Activated T-helper 1 cell treated with anti-CD3 and anti-CD28 coated beads, Interleukin-12 subunit alpha, Interleukin-12 subunit beta, Interleukin-2, Interleukin-4 antibody, amounts not matched to agents 30 ng/mL and 10 ng/mL and 1 ng/mL, durations not matched to agents 14 hours and 24 hours and 36 hours (primary cell): ENCODE measurements around the gene TLE5. TPM values are rescaled to one million over a fixed set of nuclear protein-coding genes. Genes with fewer than 3 reads are reported as not detected.

Source experiments
- DNase-seq: peaks from one replicate; pipeline ENCODE4 v3.0.0; 2021; ENCODE audit warnings: low spot score
- H3K27ac Mint-ChIP-seq: one replicate; pipeline ENCODE4 v1.8.0; 2021; ENCODE audit warnings: mild to moderate bottlenecking, mixed read lengths
- H3K27me3 Mint-ChIP-seq: one replicate; pipeline ENCODE4 v1.8.0; 2022; ENCODE audit warnings: mild to moderate bottlenecking, moderate library complexity, mixed read lengths; ENCODE audit not compliant: insufficient read depth
- H3K36me3 Mint-ChIP-seq: one replicate; pipeline ENCODE4 v1.8.0; 2021; ENCODE audit warnings: low read depth, mixed read lengths
- H3K4me1 Mint-ChIP-seq: one replicate; pipeline ENCODE4 v1.8.0; 2021; ENCODE audit warnings: low read depth, mixed read lengths
- H3K4me3 Mint-ChIP-seq: one replicate; pipeline ENCODE4 v1.8.0; 2021; ENCODE audit warnings: mild to moderate bottlenecking, moderate library complexity, mixed read lengths
- H3K9me3 Mint-ChIP-seq: one replicate; pipeline ENCODE4 v1.8.0; 2021; ENCODE audit warnings: mixed read lengths
- intact Hi-C: fragments of 100-400 bp; cut with micrococcal nuclease; formaldehyde crosslinking; loops from one replicate; pipeline ENCODE4 v1.15.1; 2024
- total RNA-seq: library from RNA; stranded (reverse); gene quantifications from 2 replicates; pipeline ENCODE4 v1.2.3, GENCODE V29; 2022

TLE5 gene
- total RNA-seq, 1 donor from 2014 or later, result 399 TPM

DNA sequence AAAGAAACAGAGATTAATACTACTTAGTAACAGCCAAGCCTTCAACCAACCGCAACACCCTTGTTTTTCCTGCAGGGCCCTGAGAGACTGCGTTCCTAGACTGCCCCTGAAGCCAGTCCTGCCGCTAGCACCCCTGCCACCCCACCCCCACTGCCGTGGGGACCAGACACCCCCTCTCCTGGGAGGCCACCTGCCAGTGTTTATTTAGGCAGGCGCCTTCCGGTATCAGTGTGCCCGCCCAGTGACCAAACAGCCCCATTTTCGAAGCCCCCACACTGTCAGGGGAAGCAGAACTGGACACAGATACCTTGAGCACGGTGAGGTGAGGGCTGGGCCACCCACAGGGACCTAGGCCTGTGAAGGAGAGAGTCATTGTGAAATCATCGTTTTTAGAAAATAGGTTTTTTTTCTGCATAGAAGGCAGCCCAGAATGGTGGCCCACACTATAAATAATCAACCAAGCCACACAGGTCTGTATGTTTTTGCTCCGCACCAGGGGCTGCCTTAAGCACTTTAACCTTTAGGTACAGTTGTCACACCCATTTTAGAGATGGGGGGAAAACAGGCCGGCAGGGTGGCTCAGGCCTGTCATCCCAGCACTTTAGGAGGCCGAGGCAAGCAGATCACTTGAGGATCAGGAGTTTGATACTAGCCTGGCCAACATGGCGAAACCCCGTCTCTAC lies 3.5 kb upstream of the TLE5 start:
- Mint-ChIP-seq H3K4me3 (no peak overlapping the region), H3K4me1 (peaks cover 11% of the 10 kb centered on the region), H3K27me3 (no peaks in the 10 kb centered on the region), H3K36me3 (peaks cover 2% of the 10 kb centered on the region), H3K9me3 (no peaks in the 10 kb centered on the region), H3K27ac (no peak overlapping the region)
- intact Hi-C loops, result no loop called here
- no peak for DNase-seq

DNA sequence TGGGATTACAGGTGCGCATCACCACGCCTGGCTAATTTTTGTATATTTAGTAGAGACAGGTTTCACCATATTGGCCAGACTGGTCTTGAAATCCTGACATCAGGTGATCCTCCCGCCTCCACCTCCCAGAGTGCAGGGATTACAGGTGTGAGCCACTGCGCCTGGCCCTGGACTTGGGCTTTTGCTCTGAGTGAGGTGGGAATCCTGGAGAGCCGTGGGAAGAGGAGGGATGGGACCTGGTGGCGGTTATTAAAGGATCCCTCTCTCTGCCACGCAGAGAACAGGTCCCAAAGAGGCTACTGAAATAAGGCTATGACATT lies 1.7 kb upstream of the TLE5 start:
- Mint-ChIP-seq H3K27ac (no peak overlapping the region), H3K9me3 (no peaks in the 10 kb centered on the region), H3K4me1 (peaks cover 20% of the 10 kb centered on the region), H3K27me3 (no peaks in the 10 kb centered on the region), H3K4me3 (peak overlapping the region; percentile 91), H3K36me3 (peaks cover 14% of the 10 kb centered on the region)
- DNase-seq, result no peak
- intact Hi-C loops, result loop anchor here (5.0 kb wide), 1 partner anchor 113 kb away; the partner anchor contains the start of gene S1PR4

DNA sequence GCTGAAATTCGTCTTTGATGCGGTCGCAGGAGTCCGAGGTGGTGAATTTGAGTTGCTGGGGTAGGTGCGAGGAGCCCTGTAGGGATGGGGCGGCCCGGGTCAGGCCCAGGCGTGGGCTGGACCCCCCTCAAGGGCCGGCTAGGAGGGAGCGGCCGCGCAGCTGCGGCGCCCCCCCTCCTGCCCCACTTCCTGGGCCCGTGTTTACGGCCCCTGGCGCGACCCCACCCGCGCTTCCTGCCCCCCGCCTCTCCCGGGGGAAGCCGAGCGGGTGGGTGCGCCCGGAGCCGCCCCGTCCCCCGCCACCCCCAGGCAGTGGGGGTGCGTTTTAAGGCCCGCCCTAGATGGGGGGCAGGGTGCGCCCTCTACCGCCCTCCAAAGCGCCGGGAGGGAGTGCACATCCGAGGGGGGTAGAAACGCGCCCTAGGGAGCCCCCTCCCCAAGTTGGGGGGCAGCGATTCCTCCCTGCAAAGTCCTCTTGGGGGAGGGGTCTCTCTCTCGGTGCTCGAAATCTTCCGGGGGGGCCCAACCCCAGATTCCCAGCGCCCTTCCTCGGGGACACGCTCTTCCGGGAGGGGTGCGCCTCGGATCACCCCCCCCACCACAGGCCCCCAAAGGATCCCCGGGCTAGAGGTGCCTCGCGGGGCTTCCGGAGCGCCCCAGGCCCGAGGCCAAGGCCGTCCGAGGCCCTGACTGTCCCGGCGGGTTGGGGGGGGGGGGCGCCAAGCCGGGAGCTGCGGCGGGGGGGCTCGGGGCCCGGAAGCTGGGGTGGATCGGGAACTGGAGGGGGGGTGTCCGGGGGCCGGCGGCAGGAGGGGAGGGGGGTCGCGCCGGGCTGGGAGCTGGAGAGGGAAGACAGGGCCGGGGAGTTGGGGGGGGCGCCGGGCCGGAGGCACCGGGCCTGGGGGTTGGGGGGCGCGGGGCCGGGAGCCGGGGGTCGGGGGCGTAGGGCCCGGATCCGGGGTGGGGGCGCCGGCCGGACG lies 823 bp downstream of the TLE5 start:
- no peaks in the 10 kb centered on the region for H3K9me3 Mint-ChIP-seq
- H3K36me3 Mint-ChIP-seq, result peaks cover 31% of the 10 kb centered on the region
- peaks cover 20% of the 10 kb centered on the region for H3K4me1 Mint-ChIP-seq
- DNase-seq, result peak; percentile 57
- intact Hi-C loops, result loop anchor here (1.0 to 5.0 kb wide), 5 partner anchors 15 to 116 kb away; partner anchors contain the start of gene S1PR4
- peak overlapping the region; percentile 94 for H3K27ac Mint-ChIP-seq
- peak overlapping the region; percentile 92 for H3K4me3 Mint-ChIP-seq
- no peaks in the 10 kb centered on the region for H3K27me3 Mint-ChIP-seq

DNA sequence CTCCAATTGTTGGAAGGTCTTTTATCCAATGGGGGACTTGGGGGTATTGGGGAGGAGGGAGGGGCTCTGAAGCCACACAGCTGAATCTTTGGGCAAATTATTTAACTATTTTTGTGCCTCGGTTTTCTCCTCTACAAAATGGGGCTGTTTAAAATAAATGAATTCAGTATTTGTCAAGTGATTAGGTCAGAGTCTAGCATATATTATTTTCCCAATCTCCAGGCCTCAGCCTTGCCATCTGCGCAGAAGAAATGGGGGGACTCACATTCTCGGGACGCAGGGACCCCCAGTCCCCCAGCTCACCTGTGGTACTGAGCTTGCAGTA lies 1.5 kb downstream of the TLE5 start:
- Mint-ChIP-seq H3K4me3 (peak overlapping the region; percentile 92), H3K36me3 (peaks cover 31% of the 10 kb centered on the region), H3K4me1 (peaks cover 20% of the 10 kb centered on the region), H3K9me3 (no peaks in the 10 kb centered on the region), H3K27ac (peak overlapping the region; percentile 94), H3K27me3 (no peaks in the 10 kb centered on the region)
- no peak for DNase-seq
- intact Hi-C loops, result loop anchor here (1.0 to 5.0 kb wide), 4 partner anchors 14 to 116 kb away; partner anchors contain the start of gene S1PR4

DNA sequence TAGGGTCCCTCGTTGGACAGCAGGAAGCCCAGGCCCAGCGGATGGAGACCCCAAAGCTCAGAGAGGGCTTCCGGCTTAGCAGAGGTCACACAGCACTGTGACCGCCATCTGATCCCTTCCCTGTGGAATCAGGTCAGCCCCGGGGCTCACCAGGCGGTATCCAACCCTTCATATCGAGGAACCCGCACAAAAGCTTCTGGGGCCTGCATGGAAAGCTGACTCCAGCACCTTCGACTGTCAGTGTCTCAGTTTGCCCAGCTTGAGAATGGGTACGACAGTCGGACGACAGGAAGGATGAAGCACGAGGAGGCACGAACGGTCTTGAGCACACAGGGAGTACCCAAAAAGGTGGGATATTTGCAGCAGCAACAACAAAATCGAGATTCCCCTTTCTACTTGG lies 2.6 kb downstream of the TLE5 start:
- intact Hi-C loops, result loop anchor here (2.0 to 5.0 kb wide), 3 partner anchors 13 to 118 kb away; partner anchors contain the start of gene S1PR4

DNA sequence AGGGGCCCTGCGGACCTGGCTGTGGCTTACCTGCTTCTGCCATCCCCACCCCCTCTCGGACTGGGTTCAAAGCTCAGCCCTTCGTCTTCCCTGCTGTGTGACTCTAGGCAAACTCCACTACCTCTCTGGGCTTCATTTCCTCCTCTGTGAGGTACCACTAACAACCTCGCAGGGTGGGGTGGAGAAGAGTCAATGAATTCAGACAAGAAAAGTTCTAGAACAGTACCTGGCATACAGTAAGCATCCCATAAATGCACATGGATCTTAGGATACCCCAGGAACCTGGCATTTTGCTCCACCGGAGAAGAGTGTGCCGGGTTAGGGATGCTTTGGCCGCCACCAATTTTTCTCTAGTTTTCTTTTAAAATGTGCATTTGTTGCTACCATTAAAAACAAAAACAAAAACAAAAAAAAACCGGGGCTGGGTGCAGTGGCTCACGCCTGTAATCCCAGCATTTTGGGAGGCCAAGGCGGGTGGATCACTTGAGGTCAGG lies 3.4 kb downstream of the TLE5 start:
- no peak overlapping the region for H3K27ac Mint-ChIP-seq
- intact Hi-C loops, result no loop called here

More for the DNA sequence above, 2.6 kb downstream of the TLE5 start:
- Mint-ChIP-seq H3K27ac (peak overlapping the region; percentile 18), H3K27me3 (no peaks in the 10 kb centered on the region), H3K4me1 (peaks cover 27% of the 10 kb centered on the region), H3K9me3 (no peaks in the 10 kb centered on the region), H3K36me3 (peaks cover 38% of the 10 kb centered on the region), H3K4me3 (peak overlapping the region; percentile 57)
- DNase-seq, result no peak

DNA sequence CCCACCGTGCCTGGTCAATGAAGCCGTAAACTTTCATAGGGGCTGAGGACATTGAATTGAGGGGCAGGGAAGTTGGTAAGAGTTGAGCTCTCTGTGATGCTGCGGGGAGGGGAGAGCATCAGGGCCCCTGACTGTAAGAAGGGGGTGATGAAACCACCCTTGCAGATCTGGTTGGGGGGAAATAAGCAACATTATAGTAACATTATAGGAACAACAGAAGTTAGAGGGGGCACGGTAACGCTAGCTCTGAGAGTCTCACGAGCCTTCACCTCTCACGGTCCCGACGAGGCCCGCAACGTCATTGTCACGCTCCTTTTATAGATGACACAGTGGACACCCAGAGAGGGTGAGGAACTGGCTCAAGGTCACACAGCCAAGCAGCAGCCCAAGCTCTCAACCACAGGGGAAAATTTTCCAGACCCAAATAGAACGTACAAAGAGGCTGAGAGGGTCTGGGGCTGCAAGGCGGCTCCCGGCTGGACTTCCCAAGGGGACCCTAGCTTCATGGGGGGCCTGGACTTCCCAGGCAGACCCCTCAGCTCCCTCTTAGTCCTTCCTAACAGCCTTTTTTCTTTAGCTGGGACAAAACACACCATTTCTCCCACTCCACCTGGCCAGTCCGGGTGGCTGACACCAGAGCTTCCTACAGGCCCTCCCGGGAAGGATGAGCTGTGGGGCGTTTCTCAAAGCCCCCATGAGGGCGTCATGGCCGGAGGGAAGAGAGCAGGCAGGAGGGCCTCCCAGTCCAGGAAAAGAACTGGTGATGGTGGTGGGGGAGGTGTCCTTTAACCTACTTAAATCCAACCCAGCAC lies 4.1 kb downstream of the TLE5 start:
- intact Hi-C loops, result no loop called here
- H3K36me3 Mint-ChIP-seq, result peaks cover 45% of the 10 kb centered on the region
- H3K4me1 Mint-ChIP-seq, result peaks cover 30% of the 10 kb centered on the region
- H3K27me3 Mint-ChIP-seq, result no peaks in the 10 kb centered on the region
- H3K4me3 Mint-ChIP-seq, result peak overlapping the region; percentile 30
- no peak for DNase-seq
- no peaks in the 10 kb centered on the region for H3K9me3 Mint-ChIP-seq
- H3K27ac Mint-ChIP-seq, result peak overlapping the region; percentile 44

More for the DNA sequence above, 3.4 kb downstream of the TLE5 start:
- Mint-ChIP-seq H3K4me3 (no peak overlapping the region), H3K27me3 (no peaks in the 10 kb centered on the region), H3K9me3 (no peaks in the 10 kb centered on the region), H3K4me1 (peaks cover 33% of the 10 kb centered on the region), H3K36me3 (peaks cover 45% of the 10 kb centered on the region)
- DNase-seq, result no peak

DNA sequence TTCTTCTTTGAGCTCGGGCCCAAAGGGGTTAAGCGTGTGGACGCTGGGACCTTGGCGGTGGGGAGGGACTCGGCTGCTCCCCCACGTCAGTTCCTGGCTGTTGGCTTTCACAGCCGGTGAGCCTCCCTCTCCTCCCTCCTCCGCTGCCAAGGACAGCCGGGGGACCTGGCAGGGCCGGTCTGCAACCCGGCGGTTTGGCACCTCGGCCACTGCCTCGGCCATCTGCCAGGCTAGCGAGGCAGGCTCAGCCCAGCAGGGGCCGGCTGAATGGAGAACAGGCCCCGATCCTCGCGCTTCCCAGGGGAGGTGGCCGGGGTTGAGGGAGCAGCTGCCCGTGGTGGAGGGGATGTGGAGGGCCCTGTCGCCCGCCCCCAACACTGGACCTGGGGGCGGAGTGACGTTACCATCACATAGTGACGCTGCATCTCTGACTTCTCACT lies 5.0 kb downstream of the TLE5 start:
- no peaks in the 10 kb centered on the region for H3K9me3 Mint-ChIP-seq
- H3K36me3 Mint-ChIP-seq, result peaks cover 46% of the 10 kb centered on the region
- peaks cover 24% of the 10 kb centered on the region for H3K4me1 Mint-ChIP-seq
- H3K4me3 Mint-ChIP-seq, result no peak overlapping the region
- intact Hi-C loops, result no loop called here
- no peak for DNase-seq
- no peak overlapping the region for H3K27ac Mint-ChIP-seq
- H3K27me3 Mint-ChIP-seq, result no peaks in the 10 kb centered on the region

DNA sequence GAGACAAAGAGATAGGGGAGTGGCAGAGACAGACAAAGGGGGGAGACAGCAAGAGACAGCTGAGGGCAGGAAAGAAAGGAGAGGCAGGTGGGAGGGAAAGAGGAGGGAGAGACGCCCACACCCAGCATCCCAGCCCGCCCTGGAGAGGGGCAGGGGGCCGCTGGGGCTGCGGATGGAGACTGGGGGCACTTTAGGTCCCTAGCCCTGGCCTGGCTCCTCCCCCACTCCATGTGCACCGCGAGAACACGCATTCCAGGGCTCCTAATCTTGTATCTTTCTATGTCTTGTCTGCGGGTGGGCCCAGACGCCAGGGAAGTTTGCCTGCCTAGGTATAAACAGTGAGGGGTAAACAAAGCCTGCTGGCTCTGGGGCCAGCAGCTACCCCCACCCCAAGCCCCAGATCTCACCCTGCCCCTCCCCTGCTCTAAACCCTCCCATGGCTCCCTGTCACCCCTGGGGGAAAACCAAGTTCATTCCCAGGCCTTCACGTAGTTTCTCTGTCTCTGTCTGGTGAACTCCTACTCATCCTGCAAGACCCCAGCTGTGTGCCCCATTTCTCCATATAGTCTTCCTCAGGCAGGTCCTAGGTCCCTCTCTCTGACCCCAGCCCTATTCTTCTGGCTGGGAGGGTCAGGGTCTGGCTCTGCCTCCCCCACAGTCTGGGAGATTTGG lies 5.7 kb downstream of the TLE5 start:
- Mint-ChIP-seq H3K27me3 (no peaks in the 10 kb centered on the region), H3K36me3 (peaks cover 46% of the 10 kb centered on the region), H3K9me3 (no peaks in the 10 kb centered on the region), H3K4me1 (peaks cover 24% of the 10 kb centered on the region), H3K4me3 (no peak overlapping the region), H3K27ac (no peak overlapping the region)
- intact Hi-C loops, result no loop called here
- no peak for DNase-seq

DNA sequence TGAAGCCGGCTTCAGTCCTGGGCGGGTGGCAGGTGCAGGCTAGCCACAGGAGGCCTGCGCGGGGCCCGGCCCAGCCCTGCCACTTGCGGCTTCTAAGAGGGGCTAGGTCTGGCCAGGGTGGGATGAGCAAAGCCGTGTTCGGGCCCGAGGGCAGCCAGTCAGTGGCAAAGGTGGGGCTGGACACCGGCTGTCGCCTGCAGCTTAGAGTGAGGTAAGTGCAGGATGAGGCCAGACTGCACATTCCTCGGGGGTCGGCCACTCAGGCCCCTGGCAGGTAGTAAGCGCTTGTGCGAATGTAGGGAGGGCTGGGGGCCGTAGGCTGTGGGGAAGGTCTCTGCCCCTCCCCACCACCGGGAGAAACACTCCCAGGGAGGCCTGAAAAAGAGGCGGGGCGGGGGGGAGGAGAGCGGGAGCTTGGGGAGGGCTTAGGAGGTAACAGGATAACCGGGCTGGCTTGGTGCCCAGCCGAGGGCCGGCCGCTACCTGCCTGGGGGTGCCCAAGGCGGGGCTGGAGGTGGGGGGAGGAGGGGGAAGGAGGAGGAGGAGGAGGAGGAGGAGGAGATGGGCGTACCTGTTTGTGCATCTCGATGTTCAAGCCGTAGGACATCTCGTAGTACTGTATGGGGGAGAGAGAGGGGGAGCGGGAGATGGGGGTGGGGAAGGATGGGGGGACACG lies 6.4 kb downstream of the TLE5 start:
- H3K36me3 Mint-ChIP-seq, result peaks cover 45% of the 10 kb centered on the region
- intact Hi-C loops, result no loop called here
- H3K9me3 Mint-ChIP-seq, result no peaks in the 10 kb centered on the region
- no peak for DNase-seq
- H3K4me1 Mint-ChIP-seq, result peaks cover 23% of the 10 kb centered on the region
- no peak overlapping the region for H3K27ac Mint-ChIP-seq
- H3K4me3 Mint-ChIP-seq, result no peak overlapping the region
- no peaks in the 10 kb centered on the region for H3K27me3 Mint-ChIP-seq

DNA sequence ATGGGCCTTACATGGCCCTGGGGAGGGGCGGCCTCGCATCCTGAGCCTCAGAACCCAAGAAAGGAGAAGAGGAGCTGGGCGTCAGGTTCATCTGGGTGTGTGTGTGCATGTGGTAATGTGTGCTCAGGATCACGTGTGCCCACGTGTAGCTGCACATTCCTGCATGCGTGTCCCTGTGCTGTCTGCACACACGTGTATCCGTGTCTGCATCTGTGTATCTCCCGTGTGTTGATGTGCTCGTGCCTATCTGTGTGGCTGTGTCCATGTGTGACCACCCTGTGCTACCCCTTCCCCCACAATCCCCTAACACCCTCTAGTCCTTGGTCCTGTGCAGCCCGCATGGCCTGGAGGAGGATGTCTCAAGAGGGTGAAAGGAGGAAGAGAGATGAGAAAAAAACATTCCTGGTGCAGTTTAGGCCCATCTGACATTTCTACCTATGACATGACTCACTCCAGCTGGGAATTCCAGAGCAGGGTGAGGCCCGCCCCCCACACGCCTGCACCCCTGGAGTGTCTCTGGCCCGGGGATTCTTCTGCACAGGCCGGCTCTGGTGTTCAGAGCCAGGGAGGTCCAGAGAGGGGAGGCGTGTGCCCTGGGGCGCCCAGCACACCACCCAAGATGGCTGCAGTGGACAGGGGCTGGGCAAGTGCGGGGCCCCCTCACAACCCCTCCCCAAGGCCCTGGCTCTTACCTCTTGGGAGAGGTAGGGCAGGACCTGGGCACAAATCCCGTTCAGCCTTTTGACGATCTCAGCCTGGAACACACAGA lies 7.1 kb downstream of the TLE5 start:
- peaks cover 41% of the 10 kb centered on the region for H3K36me3 Mint-ChIP-seq
- H3K27ac Mint-ChIP-seq, result no peak overlapping the region
- H3K27me3 Mint-ChIP-seq, result no peaks in the 10 kb centered on the region
- no peaks in the 10 kb centered on the region for H3K9me3 Mint-ChIP-seq
- no peak for DNase-seq
- no peak overlapping the region for H3K4me3 Mint-ChIP-seq
- intact Hi-C loops, result no loop called here
- peaks cover 18% of the 10 kb centered on the region for H3K4me1 Mint-ChIP-seq
